ENCODE results near the gene FOXJ3.

The FOXJ3 gene

DNA sequence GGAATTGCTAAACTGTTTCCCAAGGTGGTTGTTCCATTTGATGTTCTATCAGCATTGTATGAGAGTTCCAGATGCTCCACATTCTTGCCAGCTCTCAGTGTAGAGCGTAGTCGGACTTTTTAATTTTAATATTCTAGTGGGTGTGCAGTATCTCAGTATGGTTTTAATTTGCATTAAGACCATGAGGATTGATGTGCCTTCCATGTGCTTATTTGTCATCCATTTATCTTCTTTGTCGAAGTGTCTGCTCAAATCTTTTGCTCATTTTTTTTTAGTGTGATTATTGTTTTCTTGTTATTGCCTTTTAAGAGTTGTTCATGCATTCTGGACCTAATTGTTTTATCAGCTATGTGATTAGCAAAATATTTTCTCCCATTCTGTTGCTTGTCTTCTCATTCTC lies 195.6 kb downstream of the FOXJ3 start:
- no peak for DNase-seq

DNA sequence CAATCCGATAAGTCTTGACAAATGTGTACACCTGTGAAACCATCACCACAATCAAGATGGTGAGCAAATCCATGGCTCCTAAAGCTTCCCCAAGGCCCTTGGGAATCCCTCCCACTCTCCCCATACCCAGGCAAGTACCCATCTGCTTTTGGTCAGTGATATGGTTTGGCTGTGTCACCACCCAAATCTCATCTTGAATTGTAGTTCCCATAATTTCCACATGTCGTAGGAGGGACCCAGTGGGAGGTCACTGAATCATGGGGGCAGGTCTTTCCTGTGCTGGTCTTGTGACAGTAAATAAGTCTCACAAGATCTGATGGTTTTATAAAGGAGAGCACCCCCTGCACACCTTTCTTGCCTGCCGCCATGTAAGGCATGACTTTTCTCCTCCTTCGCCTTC lies 196.4 kb downstream of the FOXJ3 start:
- no peak for DNase-seq

DNA sequence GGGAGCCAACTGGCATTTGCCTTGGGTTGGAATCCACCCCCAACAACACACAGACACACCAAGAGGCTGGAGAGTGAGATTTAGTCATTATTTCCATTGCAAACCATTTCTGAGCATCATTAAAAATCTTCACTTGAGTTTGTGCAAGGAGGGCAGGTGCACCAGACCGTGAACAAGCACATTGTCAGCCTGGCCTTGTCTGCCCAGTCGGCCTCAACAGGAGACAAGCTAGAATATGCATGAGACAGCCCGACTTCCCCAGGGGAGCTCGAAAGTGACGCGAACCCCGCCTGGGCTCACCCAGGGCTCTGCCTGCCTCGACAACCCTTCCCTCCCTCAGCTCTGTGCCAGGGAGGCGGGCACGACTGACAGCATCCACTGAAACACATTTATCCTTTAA lies 197.3 kb downstream of the FOXJ3 start:
- no peak for DNase-seq

DNA sequence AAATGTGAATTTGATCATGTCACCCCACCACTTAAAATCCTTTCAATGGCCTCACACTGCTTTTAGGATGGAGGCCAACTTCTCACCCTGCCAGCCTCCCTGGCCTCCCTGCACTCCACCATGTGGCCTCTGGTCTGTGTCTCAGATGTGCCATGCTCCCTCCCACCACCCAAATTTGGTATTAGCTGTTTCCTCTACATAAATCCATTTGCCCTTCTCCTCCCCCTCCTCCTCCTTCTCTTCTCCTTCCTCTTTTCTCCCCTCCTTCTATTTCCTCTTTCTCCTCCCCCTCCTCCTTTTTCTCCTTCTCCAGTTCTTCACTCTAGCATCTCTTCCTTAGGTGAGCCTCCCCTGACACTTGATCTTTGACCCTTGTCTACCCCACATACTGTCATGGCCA lies 198.6 kb downstream of the FOXJ3 start:
- DNase-seq, result no peak

DNA sequence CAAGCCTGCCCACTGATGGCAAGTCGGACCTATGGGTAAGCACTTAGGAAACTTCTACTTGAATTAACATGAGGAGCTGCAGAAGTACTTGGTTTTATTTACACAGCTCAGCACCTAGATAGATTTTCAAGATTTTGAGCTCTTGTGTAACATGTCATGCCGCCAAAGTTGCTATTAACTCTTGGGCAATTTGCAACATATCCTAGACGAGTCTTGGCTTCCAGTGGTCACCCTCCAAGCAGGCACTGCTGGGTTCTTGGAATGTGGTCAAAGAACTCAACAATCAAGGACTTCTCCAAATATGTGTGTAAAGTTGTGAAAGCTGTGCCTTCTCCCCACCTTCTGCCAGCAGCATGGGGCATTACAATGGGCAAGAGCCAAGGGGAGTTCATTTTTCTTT lies 199.6 kb downstream of the FOXJ3 start:
- no peak for DNase-seq

DNA sequence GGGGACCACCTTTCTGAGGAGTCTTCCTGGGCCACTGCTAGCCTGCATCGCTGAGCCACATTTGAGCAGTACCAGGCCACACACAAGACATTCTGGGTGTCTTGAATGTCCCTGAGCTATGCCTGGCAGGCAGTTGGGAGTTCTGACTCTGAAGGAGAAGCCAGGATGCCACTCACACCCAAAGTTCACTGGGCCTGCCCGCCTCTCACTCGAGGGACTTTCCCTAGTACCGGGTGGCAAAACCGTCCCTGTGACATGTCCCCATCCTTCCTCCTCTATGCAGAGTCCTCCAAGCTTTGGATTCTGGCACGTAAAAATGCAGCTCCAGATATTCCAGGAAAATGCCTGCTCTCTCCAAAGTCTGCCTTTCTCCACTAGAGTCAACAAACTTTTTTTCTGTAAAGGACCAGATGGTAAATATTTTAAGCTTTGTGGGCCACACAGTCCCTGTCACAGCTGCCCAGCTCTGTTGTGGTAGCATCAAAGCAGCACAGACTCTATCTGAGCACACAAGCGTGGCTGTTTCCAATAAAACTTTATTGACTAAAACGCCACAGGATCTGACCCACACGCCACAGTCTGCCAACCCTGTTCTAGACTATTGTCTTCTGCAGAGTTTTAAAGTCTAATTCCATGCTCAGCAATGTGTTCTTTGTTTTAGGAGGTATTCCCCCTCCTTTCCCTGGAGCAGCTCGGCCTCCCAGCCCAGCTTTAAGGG lies 201.1 kb downstream of the FOXJ3 start:
- DNase-seq, result no peak

DNA sequence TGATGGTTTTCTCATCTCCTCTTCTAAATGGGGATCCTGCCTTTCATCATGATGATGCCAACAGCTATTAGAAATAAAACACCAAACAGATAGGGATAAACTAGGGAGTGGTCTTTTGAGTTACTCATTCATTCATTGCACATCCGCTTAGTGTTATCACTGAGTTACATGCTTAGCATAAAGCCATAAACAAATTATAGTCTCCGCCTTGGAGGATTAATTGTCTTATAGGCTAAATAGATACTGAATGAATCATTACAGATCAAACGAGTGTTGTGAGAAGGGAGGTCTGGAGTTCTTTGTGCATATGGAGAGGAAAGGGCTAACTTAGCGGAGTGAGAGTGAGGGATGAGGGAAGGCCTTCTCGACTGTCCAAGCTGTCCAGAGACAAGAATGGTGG lies 201.6 kb downstream of the FOXJ3 start:
- DNase-seq, result no peak

DNA sequence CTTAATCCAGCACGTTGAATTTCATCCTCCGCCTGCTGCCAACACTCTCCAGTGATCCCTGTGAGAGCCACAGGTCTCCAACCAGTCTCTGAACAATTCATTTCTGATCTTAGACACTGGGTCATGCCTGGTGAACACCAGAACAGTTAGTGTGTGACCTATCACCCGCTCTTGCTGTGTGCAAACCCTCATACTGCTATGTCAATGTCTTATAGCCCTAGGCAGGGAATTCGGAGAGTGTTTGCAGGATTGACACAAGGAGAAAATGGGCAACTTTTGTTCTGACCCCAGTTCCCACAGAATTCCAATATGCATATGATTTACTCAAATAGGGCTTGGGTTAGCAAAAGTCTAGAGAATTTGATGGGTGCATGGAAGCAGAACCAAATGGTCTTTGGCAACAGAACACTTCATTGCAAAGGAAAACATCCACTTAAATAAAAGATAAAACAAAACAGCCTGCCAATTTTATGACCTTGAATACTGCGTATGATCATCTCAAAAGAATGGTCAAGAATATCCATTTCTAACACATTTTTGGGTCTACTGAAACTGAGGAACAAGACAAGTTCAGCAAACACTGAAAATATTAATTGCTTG lies 204.9 kb downstream of the FOXJ3 start:
- no peak for DNase-seq

DNA sequence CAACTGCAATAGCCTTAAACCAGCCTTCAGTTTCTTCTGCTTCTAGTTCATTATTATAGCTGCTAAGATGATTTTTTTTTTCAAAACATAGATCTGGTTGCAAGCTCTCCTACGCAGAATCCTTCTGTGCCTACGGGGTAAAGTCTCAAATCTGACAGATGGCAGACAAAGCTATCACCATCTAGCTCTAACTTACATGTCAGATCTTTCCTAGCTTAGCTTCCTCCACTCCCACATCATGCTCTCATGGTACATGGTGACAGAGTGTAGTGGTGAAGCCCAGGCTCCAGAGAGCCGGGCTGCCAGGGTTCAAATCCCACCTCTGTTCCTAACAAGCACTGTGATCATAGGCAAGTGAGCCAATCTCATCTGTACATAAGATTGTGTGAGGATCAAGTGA lies 206.1 kb downstream of the FOXJ3 start:
- DNase-seq, result no peak

DNA sequence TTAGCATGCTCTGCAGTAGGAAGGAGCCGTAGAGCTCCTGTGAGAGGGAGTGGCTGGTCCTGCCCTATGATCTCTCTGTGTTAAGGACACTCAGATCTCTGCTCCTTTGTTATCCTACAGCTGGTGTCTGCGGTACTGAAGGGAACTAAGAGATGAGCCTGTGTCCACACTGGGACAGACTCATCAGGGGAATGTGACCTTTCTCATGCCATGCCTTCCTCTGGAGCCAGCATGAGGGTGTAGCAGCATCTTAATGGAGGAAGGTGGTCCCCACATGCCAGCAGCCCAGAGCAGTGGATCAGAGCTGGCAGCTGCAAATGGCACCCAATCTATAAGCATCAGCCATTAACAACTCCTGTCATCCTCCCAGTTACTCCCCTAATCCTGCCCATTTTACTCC lies 206.5 kb downstream of the FOXJ3 start:
- DNase-seq, result no peak

DNA sequence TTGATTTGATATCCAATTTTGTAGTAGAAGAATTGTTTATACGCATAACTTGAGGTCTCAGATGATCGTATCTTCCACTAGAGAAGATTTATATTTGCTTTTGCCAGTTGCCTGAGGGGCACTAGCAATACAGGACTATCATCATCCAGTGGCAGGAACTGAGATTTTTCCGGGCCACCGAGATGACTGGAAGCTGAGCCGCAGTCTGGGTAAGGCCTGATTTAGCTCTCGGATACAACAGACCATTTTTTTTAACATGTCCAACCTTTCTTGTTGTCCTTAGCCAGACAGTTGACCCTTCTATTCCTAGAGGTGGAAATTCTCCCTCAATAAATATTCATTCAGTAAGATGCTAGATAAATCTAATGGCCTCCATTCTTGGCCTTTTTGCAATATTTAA lies 207.3 kb downstream of the FOXJ3 start:
- DNase-seq, result no peak
